AG04450 (cell line): ENCODE measurements around the gene ARHGAP24. TPM values are rescaled to one million over a fixed set of nuclear protein-coding genes. Genes with fewer than 3 reads are reported as not detected.

Experiments
- CTCF ChIA-PET: fragments of 300-600, 350-600 bp; formaldehyde crosslinking; extraction: SDS; loops from one replicate; lab custom pipeline; 2022; ENCODE audit warnings: antibody characterized with exemption, inconsistent platforms; lab: Charles Lee
- POLR2A ChIA-PET: fragments of 350-600 bp; formaldehyde crosslinking; extraction: SDS; loops from one replicate; lab custom pipeline; 2021; ENCODE audit warnings: antibody characterized with exemption, inconsistent platforms; lab: Yijun Ruan, JAX
- DNase-seq: peaks from one replicate; pipeline ENCODE4 v3.0.0-alpha.2; 2011; ENCODE audit warnings: low read depth, low spot score
- H3K27ac ChIP-seq: one replicate; pipeline ENCODE4 v1.5.1; 2012; ENCODE audit warnings: low read depth, low read length, control low read depth
- H3K27me3 ChIP-seq: one replicate; pipeline ENCODE4 v1.6.0; 2012; ENCODE audit warnings: low read length; ENCODE audit not compliant: control insufficient read depth, insufficient read depth
- H3K4me3 ChIP-seq: 2 replicates; pipeline ENCODE4 v1.5.1; 2011; ENCODE audit warnings: mild to moderate bottlenecking, low read depth, low read length, control low read depth
- H3K9me3 ChIP-seq: 2 replicates; pipeline ENCODE4 v1.5.1; 2012; ENCODE audit warnings: low read length; ENCODE audit not compliant: control insufficient read depth, insufficient read depth
- polyA plus RNA-seq: library from polyadenylated mRNA; depleted of rRNA; stranded (reverse); fragments of >200 nt; gene quantifications from 2 replicates; pipeline ENCODE4 v1.2.3, GENCODE V29; 2011
- TF ChIP-seq, protein P1 (sequence below): IDR thresholded peaks from 2 replicates; pipeline ENCODE4 v1.5.1; 2011; ENCODE audit warnings: low read depth, low read length, control low read depth, inconsistent platforms

The ARHGAP24 gene
- polyA plus RNA-seq, 1 experiment: 16.8 TPM

DNA sequence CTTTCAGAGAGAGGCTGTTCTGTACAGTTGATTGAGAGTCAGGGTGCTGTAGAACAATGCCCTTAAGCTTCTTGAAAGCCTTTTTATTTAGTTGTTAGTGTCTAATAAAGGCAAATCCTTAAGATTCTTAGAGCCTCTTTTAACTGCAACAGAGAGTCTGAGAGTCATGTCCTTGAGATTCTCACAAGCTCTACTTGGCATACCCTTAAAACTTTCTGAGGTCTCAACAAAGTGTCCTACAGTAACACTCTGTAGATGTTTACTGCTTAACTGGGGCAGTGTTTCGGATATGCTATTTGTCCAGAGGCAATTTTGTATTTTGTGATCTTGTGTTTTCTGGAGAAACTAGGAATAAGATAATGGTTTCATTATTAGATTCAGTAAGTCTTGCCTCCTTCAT lies 209.7 kb downstream of the ARHGAP24 start:
- DNase-seq: no peak
- H3K27ac ChIP-seq: no peak overlapping the region
- no peak overlapping the region for H3K4me3 ChIP-seq
- H3K27me3 ChIP-seq: no peaks in the 10 kb centered on the region
- no peaks in the 10 kb centered on the region for H3K9me3 ChIP-seq
- POLR2A ChIA-PET: no interaction called here
- CTCF ChIA-PET: no interaction called here
- TF ChIP-seq, protein P1, sequence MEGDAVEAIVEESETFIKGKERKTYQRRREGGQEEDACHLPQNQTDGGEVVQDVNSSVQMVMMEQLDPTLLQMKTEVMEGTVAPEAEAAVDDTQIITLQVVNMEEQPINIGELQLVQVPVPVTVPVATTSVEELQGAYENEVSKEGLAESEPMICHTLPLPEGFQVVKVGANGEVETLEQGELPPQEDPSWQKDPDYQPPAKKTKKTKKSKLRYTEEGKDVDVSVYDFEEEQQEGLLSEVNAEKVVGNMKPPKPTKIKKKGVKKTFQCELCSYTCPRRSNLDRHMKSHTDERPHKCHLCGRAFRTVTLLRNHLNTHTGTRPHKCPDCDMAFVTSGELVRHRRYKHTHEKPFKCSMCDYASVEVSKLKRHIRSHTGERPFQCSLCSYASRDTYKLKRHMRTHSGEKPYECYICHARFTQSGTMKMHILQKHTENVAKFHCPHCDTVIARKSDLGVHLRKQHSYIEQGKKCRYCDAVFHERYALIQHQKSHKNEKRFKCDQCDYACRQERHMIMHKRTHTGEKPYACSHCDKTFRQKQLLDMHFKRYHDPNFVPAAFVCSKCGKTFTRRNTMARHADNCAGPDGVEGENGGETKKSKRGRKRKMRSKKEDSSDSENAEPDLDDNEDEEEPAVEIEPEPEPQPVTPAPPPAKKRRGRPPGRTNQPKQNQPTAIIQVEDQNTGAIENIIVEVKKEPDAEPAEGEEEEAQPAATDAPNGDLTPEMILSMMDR: no peak

DNA sequence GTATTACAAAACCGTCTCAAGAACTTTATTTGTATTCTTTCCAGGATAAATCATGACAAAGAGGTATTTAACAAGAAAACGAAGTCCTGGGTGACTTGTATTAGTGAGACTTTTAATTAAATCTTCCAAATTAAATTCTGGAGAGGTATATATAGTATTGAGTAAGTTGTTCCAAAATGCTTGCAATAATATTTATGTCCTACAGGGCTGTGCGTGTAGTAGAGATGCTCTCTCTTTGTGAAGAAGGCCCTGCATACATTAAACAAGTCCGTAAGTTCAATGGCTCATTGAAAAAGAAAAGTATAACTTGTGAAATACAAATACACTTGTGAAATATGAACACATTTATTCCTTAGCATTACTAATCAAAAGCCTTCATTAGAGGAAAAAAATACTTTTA lies 211.4 kb downstream of the ARHGAP24 start:
- ChIA-PET POLR2A (no interaction called here), CTCF (interaction anchor here (0.8 kb wide), 1 partner anchor 283 kb away, joined by 3 read pairs; no protein-coding TSS in a partner anchor)
- H3K27me3 ChIP-seq: no peaks in the 10 kb centered on the region
- DNase-seq: no peak
- H3K9me3 ChIP-seq: no peaks in the 10 kb centered on the region
- TF ChIP-seq, protein P1: no peak
- no peak overlapping the region for H3K4me3 ChIP-seq
- H3K27ac ChIP-seq: no peak overlapping the region

DNA sequence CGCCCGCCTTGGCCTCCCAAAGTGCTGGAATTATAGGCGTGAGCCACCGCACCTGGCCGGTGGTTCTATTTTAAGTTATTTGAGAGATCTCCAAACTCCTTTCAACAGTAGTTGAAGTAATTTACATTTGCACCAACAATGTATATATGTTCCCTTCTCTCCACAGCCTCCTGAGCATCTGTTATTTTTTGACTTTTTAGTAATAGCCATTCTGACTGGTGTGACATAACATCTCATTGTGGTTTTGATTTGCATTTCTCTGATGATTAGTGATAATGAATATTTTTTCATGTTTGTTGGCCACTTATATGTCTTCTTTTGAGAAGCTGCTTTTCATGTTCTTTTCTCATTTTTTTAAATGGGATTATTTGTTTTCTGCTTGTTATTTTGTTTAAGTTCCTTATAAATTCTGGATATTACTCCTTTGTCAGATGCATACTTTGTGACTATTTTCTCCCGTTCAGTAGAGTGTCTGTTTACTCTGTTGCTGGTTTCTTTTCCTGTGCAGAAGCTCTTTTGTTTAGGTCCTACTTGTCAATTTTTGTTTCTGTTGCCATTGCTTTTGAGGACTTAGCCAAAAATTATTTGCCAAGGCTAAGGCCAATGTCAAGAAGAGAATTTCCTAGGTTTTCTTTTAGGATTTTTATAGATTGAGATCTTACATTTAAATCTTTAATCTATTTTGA lies 213.2 kb downstream of the ARHGAP24 start:
- TF ChIP-seq, protein P1: no peak
- CTCF ChIA-PET: no interaction called here
- POLR2A ChIA-PET: no interaction called here
- DNase-seq: no peak
- Histone ChIP-seq H3K4me3 (no peak overlapping the region), H3K27ac (no peak overlapping the region), H3K27me3 (no peaks in the 10 kb centered on the region), H3K9me3 (no peaks in the 10 kb centered on the region)

DNA sequence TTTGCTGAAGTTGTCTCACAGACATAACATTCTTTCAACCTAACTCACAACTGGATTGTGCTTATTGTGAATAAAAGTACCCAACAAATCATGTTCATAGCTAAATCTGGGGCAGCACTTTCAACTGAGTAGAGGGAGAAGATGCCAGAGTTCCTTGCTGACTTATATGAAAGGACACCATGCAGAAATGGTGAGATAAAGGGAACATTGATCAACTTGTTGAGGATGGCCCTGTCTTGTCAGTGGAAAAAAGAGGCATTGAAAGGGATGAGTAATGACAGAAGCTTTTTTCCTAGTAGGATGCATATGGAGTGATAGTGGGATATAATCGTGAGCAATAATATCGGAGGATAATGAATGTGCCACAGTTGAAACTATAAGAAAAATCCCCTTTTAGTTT lies 221.7 kb downstream of the ARHGAP24 start:
- CTCF ChIA-PET: interaction anchor here (1.1 kb wide), 1 partner anchor 271 kb away, joined by 4 read pairs; no protein-coding TSS in a partner anchor
- no peaks in the 10 kb centered on the region for H3K27me3 ChIP-seq
- no peaks in the 10 kb centered on the region for H3K9me3 ChIP-seq
- H3K27ac ChIP-seq: no peak overlapping the region
- H3K4me3 ChIP-seq: no peak overlapping the region
- no peak for DNase-seq
- POLR2A ChIA-PET: no interaction called here
- TF ChIP-seq, protein P1: no peak

DNA sequence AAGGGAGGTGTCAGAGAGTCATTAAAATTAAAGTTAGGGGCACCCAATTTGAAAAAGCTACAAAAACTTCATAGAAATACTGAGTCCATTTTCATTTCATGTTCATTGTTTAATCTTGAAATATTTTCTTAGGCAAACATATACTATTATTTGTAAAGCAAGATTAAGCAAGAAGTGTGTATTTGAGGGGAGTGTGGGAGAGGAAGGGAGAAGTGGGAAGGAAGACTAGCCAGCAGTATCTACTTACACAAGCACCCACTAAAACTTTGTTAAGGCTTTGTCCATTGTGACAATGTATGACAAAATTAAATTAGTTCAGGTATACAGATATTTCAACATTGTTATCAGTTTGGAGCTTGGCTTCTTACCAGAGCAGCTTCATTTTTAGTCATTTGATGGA lies 222.9 kb downstream of the ARHGAP24 start:
- ChIA-PET CTCF (interaction anchor here (1.1 kb wide), 1 partner anchor 270 kb away, joined by 4 read pairs; no protein-coding TSS in a partner anchor), POLR2A (no interaction called here)
- TF ChIP-seq, protein P1: no peak

More for the DNA sequence above, 222.9 kb downstream of the ARHGAP24 start:
- Histone ChIP-seq H3K9me3 (no peaks in the 10 kb centered on the region), H3K4me3 (no peak overlapping the region), H3K27ac (no peak overlapping the region), H3K27me3 (no peaks in the 10 kb centered on the region)
- no peak for DNase-seq
